Amniotic epithelial cell (primary cell): ENCODE measurements around the gene WDR27.
"Not testable (repeated sequence)": the region's sequence is repeated elsewhere in the genome, so short reads cannot be mapped to it uniquely, and the experiment has no call there.

ENCODE experiments used
- DNase-seq: peaks from one replicate; pipeline ENCODE4 v3.0.0-alpha.2; 2010; ENCODE audit warnings: low read depth

The WDR27 gene

DNA sequence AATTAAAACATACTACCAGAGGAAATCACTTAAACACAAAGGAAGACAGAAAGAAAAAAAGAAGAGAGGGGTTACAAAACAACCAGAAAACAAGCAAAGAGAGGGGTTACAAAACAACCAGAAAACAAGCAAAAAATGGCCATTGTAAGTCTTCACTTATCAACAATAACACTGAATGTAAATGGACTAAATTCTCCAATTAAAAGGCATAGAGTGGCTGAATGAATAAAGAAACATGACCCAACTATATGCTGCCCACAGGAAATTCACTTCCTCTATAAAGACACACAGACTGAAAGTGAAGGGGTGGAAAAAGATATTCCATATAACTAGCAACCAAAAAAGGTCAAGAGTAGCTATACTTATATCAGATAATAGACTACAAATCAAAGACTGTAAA lies 180.0 kb downstream of the WDR27 start:
- DNase-seq, result no peak

- DNase-seq, result peak; percentile 47
These were observed 181.7 kb downstream of the WDR27 start for GRCh38 chr6:169520104-169520503.

GRCh38 chr6:169518451-169518850 lies 183.4 kb downstream of the WDR27 start:
- DNase-seq, result no peak

GRCh38 chr6:169513478-169514193 lies 188.2 kb downstream of the WDR27 start:
- DNase-seq, result no peak

DNA sequence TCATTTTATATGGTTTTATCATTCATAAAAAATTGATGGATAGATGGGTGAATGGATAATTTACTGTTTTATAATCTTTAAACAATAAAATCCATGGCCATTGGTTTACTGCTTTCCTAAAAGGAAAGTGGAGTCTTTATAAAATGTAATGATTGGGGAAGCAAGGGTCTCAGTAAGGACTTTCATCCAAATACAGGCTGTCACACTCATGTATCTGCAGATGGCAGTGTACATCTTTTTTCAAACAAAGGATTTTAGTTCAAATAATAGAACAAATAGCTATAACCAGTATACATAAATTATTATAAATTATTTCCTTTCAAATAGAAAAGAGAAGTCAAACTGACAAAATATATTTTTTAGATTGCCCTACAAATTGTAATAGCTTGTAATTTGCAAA lies 190.0 kb downstream of the WDR27 start:
- not testable (repeated sequence) for DNase-seq

DNA sequence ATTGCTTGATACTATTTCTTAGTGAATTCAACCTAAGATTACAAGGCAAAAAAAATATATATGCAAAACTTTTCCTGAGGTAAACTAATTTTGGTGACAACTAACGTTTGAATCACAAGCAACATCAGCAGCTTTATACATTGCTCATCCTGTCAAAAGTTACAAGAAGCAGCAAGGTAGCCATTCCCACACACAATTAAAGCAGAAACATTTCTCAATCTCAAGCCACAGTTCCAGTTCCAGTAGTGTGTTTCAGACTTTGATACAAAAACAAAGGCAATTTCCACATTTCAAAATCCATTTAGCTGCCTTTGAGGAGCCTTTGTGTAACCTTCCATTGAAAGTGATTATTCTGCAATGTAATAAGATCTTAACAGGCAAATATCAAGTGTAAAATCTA lies 191.0 kb downstream of the WDR27 start:
- peak; percentile 63 for DNase-seq

DNA sequence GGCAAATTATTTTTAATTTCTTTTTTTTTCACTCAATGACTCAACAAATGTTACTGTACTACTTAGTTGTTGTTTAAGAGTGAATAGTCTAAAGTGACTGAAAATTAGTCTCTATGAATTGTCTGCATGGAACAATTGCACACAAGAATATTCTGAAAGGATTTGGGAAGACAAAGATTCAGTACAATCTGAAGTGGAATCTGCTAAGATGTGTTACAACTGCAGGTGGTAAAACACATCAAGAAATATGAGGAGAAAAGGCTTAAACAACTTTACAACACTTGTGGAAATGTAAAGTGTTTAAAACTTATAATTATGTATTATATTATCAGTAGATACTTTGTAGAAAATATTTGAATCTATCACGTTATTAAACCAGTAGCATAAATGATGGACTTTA lies 193.4 kb downstream of the WDR27 start:
- no peak for DNase-seq

- DNase-seq, result no peak
These were observed 198.2 kb downstream of the WDR27 start for GRCh38 chr6:169503422-169504152.

GRCh38 chr6:169502445-169502844 lies 199.4 kb downstream of the WDR27 start:
- no peak for DNase-seq

DNA sequence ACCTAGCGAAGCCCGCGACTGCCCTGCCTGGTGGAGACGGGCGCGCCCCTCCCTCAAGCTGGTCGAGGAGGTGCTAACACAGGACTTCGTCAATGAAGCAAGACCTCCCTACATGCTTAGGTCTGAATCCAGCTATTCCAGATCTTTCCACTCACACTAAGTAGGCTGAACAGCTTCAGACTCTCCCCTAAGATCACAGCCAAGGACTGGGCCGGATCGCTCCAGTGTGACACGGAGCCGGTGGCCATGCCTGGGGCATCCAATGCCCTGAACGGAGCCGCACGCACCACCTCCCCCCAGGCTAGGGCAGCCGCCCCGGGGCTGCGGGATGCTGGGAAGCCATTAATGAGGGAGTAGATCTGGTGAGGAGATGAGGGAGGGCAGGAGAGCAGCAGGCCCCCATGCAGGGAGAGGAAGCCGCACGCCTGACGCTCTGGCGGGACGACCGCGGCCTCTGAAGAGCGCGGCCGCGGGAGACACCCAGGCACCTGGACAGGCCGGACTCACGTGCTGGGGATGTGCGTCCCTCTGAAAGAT lies 200.0 kb downstream of the WDR27 start:
- no peak for DNase-seq

DNA sequence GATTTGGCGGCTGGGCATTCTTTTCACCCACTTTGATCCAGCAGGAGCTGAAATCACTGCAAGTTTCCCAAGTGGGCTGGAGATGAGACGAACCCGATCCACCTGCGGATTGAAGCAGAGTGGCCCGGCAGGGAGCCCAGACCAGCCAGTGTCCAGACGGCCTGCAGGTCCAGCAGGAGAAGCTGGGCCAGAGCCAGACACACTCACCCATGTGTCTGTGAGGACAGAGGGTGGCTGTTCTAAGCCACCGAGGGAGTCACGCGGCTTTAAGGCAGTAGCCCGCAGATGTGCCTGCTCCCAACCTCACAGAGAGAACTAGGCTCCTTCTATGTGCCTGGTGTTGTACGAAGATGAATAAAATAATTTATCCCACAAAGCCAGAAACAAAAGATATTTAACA lies 200.7 kb downstream of the WDR27 start:
- no peak for DNase-seq

GRCh38 chr6:169500688-169501087 lies 201.1 kb downstream of the WDR27 start:
- no peak for DNase-seq

DNA sequence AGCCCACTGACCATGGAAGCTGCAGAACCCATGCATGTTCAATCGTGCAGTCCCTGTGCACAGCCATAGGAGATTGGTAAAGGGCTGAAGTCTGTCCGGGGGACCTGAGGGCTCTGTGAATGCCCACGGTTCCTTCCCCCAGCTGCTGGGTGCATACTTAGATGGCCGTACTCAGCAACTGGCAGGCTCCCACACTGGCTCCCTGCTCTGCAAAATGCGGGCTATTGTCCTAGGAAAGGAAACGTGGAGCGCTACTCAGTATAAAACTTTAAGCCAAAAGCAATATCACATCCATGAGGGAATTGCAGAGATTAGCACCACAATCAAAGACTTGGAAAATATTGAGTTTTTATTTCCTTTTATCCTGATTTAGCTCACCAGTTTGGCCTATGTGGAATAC lies 202.0 kb downstream of the WDR27 start:
- DNase-seq, result no peak

DNA sequence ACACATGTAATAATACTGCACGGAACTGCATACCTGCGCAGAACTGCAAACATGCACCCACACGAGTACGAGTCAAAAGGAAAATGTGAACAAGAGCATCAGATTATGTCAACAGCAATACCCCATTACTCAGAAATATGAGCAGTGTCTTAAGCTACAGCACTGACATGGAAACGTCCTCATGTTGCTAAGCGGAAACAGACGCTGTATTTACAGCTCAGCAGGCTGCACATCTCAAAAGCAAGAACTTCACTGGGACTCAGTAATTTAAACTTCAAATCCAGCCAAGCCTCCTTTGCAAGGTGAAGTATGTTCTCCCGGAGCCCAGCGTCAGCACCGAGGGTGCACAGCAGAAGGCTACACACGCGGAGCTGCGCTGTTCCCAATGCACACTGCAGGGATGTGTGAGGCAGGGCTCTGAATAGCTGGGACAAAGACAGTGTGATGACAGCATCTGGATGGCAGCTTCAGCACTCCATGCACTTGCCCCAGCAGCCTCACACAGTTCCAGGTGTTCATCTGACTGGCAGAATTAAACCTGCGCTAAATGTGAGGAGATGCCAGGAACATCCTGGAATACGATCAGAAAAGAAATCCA lies 202.8 kb downstream of the WDR27 start:
- no peak for DNase-seq

DNA sequence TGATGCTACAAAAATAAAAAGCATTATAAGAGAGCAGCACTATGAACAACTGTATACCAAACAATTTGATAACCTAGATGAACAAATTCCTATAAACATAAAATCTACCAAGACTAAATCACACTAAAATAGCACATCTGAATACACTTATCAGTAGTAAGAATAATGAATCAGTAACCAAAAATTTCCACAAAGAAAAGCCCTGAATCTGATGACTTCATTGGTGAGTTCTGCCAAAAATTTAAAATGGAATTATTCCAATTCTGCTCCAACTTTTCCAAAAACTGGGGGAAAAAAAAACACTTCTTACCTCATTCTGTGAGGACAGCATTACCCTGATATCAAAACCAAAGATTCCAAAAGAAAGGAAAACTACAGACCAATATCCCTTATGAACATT lies 206.2 kb downstream of the WDR27 start:
- peak; percentile 21 for DNase-seq

DNA sequence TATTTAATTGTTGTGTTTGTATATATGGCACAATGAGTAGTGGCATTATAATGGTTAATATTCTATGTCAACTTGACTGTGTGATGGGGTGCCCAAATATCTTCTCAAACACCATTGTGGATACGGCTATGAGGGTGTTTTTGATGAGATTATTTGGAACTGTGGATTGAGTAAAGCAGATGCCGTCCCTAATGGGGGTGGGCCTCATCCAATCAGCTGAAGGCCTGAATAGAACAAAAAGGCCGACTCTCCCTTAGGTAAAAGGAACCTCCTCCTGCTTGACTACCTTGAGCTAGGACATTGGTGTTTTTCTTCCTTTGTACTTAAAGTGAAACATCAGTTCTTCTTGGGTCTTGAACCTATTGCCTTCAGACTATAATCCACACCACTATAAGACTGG lies 207.8 kb downstream of the WDR27 start:
- DNase-seq, result no peak

- no peak for DNase-seq
These were observed 210.3 kb downstream of the WDR27 start for GRCh38 chr6:169491482-169491881.

GRCh38 chr6:169490830-169491229 lies 211.0 kb downstream of the WDR27 start:
- DNase-seq, result peak; percentile 21

- no peak for DNase-seq
These were observed 211.6 kb downstream of the WDR27 start for GRCh38 chr6:169490246-169490641.

DNA sequence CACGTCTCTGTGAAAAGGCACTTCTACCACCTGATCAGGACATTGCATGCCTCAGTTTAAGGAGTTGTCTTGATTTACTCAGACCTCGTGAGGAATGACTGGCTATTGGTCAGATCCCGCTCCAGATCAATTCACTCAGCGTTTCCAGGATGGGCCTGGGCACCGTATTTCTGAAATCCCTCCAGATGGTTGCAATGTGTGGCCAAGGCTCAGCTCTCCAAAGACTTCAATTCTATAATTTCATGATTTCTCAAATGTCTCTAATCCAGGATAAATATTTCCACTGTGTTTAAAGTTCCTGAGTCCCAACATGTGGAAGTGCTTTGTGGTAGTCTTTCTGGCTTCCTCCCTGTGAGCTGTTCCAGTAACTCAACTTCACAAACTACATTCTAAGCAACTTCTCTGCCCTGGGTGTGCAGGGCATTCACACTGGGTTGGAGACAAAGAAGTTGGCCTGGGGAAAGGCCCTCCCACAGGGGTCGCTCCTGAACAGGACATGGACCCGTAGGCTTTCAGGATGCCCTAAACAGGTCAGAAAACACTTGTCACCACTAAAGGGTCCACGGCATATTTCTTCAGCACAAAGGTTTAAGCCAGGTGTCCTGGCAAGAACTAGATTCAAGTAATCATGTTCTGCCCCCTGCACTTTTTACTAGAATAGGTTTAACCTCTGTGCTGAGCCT lies 212.1 kb downstream of the WDR27 start:
- DNase-seq, result no peak

DNA sequence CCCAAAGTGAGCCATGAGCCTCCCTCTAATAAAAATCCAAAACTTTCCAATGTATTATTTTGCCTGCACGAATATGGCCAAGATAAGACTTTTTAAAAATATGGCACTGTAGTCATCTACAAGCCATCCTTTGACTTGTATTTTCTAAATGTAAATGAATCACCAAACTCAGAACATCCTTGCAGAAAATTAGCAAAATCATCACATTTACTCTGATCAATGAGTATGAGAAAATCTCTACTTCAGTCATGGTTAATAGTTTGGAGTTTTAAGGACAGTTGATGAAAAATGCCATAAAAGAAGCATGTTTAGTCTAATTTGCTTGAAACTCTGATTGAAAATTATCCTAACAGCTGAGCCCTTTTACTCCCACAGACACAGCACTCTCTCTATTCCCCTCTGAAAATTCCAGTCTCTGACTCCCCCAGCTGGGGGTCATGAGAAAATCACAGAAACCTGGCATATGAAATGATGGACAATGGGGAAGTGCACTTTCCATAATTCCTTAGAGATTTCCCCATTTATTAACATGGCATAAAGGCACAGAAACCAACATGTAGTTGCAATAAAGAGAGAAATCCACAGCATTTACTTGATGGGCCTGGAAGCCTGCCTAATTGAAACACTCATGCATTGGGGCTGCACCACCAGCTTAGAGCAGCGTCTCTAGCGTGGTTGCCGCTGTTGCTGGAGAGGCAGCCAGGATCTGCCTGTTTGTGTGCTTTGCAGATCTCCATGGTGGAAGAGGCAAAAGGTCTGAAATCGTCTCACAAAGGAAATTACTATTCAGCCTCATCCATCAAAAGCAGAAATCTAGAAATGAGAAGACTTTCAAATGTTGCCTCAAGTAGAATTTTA lies 214.0 kb downstream of the WDR27 start:
- peak; percentile 37 for DNase-seq
